ENCODE data around the gene ZNF165. TPM values are rescaled to one million over a fixed set of nuclear protein-coding genes. Genes with fewer than 3 reads are reported as not detected.

Gene ZNF165
- polyA plus RNA-seq, 1 donor from 2014 or later: 1.4 TPM

- peak overlapping the region; percentile 93 for H3K4me2 ChIP-seq (ENCODE audit: low read length)
- H2AFZ ChIP-seq (ENCODE audit: low read depth, low read length): peak overlapping the region; percentile 93
- no peaks in the 10 kb centered on the region for H4K20me1 ChIP-seq (ENCODE audit: insufficient read depth)
- no peaks in the 10 kb centered on the region for H3K36me3 ChIP-seq (ENCODE audit: insufficient read depth, low read length)
- H3K79me2 ChIP-seq (replicated peaks; ENCODE audit: insufficient read depth, low read length): peaks cover 61% of the 10 kb centered on the region
- H3K27me3 ChIP-seq (ENCODE audit: insufficient read depth, low read depth, low read length): no peaks in the 10 kb centered on the region
- H3K27ac ChIP-seq (ENCODE audit: low read length): peak overlapping the region; percentile 93
- TF ChIP-seq RAD21 (conservative IDR thresholded peaks at IDR 0.05): peak; percentile 29
- no peak for TF ChIP-seq EZH2 (IDR thresholded peaks at IDR 0.05; ENCODE audit: borderline replicate concordance, insufficient read depth, low read length, poor library complexity, severe bottlenecking)
- peak; percentile 54 for TF ChIP-seq EP300 (conservative IDR thresholded peaks at IDR 0.05; ENCODE audit: poor library complexity, severe bottlenecking)
- TF ChIP-seq TAF1 (IDR thresholded peaks at IDR 0.05; ENCODE audit: low read depth): peak; percentile 99
- TF ChIP-seq SMC3 (conservative IDR thresholded peaks at IDR 0.05; ENCODE audit: poor library complexity): peak; percentile 41
- TF ChIP-seq POLR2AphosphoS5 (IDR thresholded peaks at IDR 0.05): peak; percentile 83
- peak; percentile 26 for TF ChIP-seq CTCF (IDR thresholded peaks at IDR 0.05; ENCODE audit: poor library complexity, severe bottlenecking)
- TF ChIP-seq REST (IDR thresholded peaks at IDR 0.05; ENCODE audit: borderline replicate concordance): peak; percentile 97
- TF ChIP-seq MXI1 (conservative IDR thresholded peaks at IDR 0.05; ENCODE audit: poor library complexity, severe bottlenecking): peak; percentile 64
- H3K9ac ChIP-seq (ENCODE audit: low read length): peak overlapping the region; percentile 97
- H3K9me3 ChIP-seq (ENCODE audit: low read length): no peaks in the 10 kb centered on the region
- peak overlapping the region; percentile 77 for H3K4me3 ChIP-seq (ENCODE audit: low read length)
- H3F3A ChIP-seq (ENCODE audit: insufficient read depth, low read length, poor library complexity, severe bottlenecking): no peaks in the 10 kb centered on the region
- H3K9me2 ChIP-seq (ENCODE audit: insufficient read depth, low read length): no peaks in the 10 kb centered on the region
Observed at GRCh38 chr6:28136585-28137504, 56.5 kb downstream of the ZNF165 start.

GRCh38 chr6:28137505-28137981 is 57.2 kb downstream of the ZNF165 start:
- Histone ChIP-seq H3K9ac (ENCODE audit: low read length) (peak overlapping the region; percentile 97), H3K4me3 (ENCODE audit: low read length) (peak overlapping the region; percentile 77), H2AFZ (ENCODE audit: low read depth, low read length) (peak overlapping the region; percentile 93), H3K9me2 (ENCODE audit: insufficient read depth, low read length) (no peaks in the 10 kb centered on the region), H3F3A (ENCODE audit: insufficient read depth, low read length, poor library complexity, severe bottlenecking) (no peaks in the 10 kb centered on the region), H3K9me3 (ENCODE audit: low read length) (no peaks in the 10 kb centered on the region), H3K4me2 (ENCODE audit: low read length) (peak overlapping the region; percentile 84), H3K36me3 (ENCODE audit: insufficient read depth, low read length) (no peaks in the 10 kb centered on the region), H3K27ac (ENCODE audit: low read length) (peak overlapping the region; percentile 93), H4K20me1 (ENCODE audit: insufficient read depth) (no peaks in the 10 kb centered on the region), H3K79me2 (replicated peaks; ENCODE audit: insufficient read depth, low read length) (peaks cover 63% of the 10 kb centered on the region), H3K27me3 (ENCODE audit: insufficient read depth, low read depth, low read length) (no peaks in the 10 kb centered on the region)
- TF ChIP-seq MXI1 (conservative IDR thresholded peaks at IDR 0.05; ENCODE audit: poor library complexity, severe bottlenecking) (no peak), SMC3 (conservative IDR thresholded peaks at IDR 0.05; ENCODE audit: poor library complexity) (no peak), EP300 (conservative IDR thresholded peaks at IDR 0.05; ENCODE audit: poor library complexity, severe bottlenecking) (no peak), EZH2 (IDR thresholded peaks at IDR 0.05; ENCODE audit: borderline replicate concordance, insufficient read depth, low read length, poor library complexity, severe bottlenecking) (no peak), TAF1 (IDR thresholded peaks at IDR 0.05; ENCODE audit: low read depth) (no peak), RAD21 (conservative IDR thresholded peaks at IDR 0.05) (no peak), REST (IDR thresholded peaks at IDR 0.05; ENCODE audit: borderline replicate concordance) (no peak), POLR2AphosphoS5 (IDR thresholded peaks at IDR 0.05) (no peak), CTCF (IDR thresholded peaks at IDR 0.05; ENCODE audit: poor library complexity, severe bottlenecking) (no peak)
